ENCODE results near the gene VPS33A. TPM values are rescaled to one million over a fixed set of nuclear protein-coding genes. Genes with fewer than 3 reads are reported as not detected.

VPS33A gene
- total RNA-seq, 1 donor from 2014 or later, result 22.2 TPM

- peaks cover 4% of the 10 kb centered on the region for H3K4me1 Mint-ChIP-seq (ENCODE audit: unreplicated experiment)
- no peaks in the 10 kb centered on the region for H3K9me3 Mint-ChIP-seq (ENCODE audit: unreplicated experiment)
- no peak for DNase-seq (ENCODE audit: extremely low spot score, unreplicated experiment)
- peak within 1 kb of the TSS; percentile 73 for H3K4me3 Mint-ChIP-seq (ENCODE audit: unreplicated experiment)
- H3K36me3 Mint-ChIP-seq (ENCODE audit: unreplicated experiment), result no peaks in the 10 kb centered on the region
- TF ChIP-seq CTCF (IDR thresholded peaks at IDR 0.05), result no peak
- H3K27me3 Mint-ChIP-seq (ENCODE audit: unreplicated experiment), result no peaks in the 10 kb centered on the region
- no peak within 1 kb of the TSS for H3K27ac Mint-ChIP-seq (ENCODE audit: unreplicated experiment)
These were observed 83.3 kb downstream of the VPS33A start, which contains the start of gene LRRC43 for GRCh38 chr12:122182887-122183587. TSS of gene LRRC43 (plus strand) at chr12:122183123. CDS start at chr12:122183145, 22 bp downstream.

Other genes with a start within 250 kb of the VPS33A start
- gene BCL7A, start 244.6 kb downstream of the VPS33A start, total RNA-seq, result 10.0 and 11.8 TPM in 2 replicates
- 51.8 and 54.5 TPM in 2 replicates for gene MLXIP, start 187.7 kb downstream of the VPS33A start, total RNA-seq
- not detected in 2 replicates for gene IL31, start 92.3 kb downstream of the VPS33A start, total RNA-seq
- gene LRRC43, start 83.4 kb downstream of the VPS33A start, total RNA-seq, result 1.0 and 2.0 TPM in 2 replicates
- 0.21 and 0.64 TPM in 2 replicates for gene B3GNT4, start 62.8 kb downstream of the VPS33A start, total RNA-seq
- gene DIABLO, start 40.4 kb downstream of the VPS33A start, total RNA-seq, result 51.5 and 61.1 TPM in 2 replicates
- 100.0 and 103 TPM in 2 replicates for gene CLIP1, start 156.2 kb upstream of the VPS33A start, total RNA-seq
- gene ZCCHC8, start 234.4 kb upstream of the VPS33A start, total RNA-seq, result 27.6 and 28.0 TPM in 2 replicates

Measured in osteocyte (in vitro differentiated cells).